Glutamatergic neuron (in vitro differentiated cells): ENCODE results near the gene AGBL4. TPM values are rescaled to one million over a fixed set of nuclear protein-coding genes. Genes with fewer than 3 reads are reported as not detected.

ENCODE experiments used
- DNase-seq: peaks from one replicate; pipeline ENCODE4 v3.0.0; 2022
- H3K27ac Mint-ChIP-seq: one replicate; pipeline ENCODE4 v1.8.0; 2020; ENCODE audit warnings: mild to moderate bottlenecking, mixed read lengths, inconsistent platforms; ENCODE audit not compliant: unreplicated experiment
- H3K27me3 Mint-ChIP-seq: one replicate; pipeline ENCODE4 v1.8.0; 2020; ENCODE audit warnings: mild to moderate bottlenecking, moderate library complexity, mixed read lengths, inconsistent platforms; ENCODE audit not compliant: unreplicated experiment
- H3K36me3 Mint-ChIP-seq: one replicate; pipeline ENCODE4 v1.8.0; 2020; ENCODE audit warnings: mild to moderate bottlenecking, mixed read lengths, inconsistent platforms; ENCODE audit not compliant: unreplicated experiment
- H3K4me1 Mint-ChIP-seq: one replicate; pipeline ENCODE4 v1.8.0; 2020; ENCODE audit warnings: mild to moderate bottlenecking, low read depth, mixed read lengths, inconsistent platforms; ENCODE audit not compliant: unreplicated experiment
- H3K4me3 Mint-ChIP-seq: one replicate; pipeline ENCODE4 v1.8.0; 2020; ENCODE audit warnings: mild to moderate bottlenecking, mixed read lengths, inconsistent platforms; ENCODE audit not compliant: unreplicated experiment
- H3K9me3 Mint-ChIP-seq: one replicate; pipeline ENCODE4 v1.8.0; 2020; ENCODE audit warnings: mild to moderate bottlenecking, moderate library complexity, mixed read lengths, inconsistent platforms; ENCODE audit not compliant: unreplicated experiment
- total RNA-seq: library from RNA; stranded (reverse); fragmentation: NEBNext Ultra II Directional; extraction: Animal tissue kit (Norgen Biotek cat#: 25700); gene quantifications from one replicate; pipeline ENCODE4 v1.2.1, GENCODE V29; 2021; ENCODE audit not compliant: unreplicated experiment
- TF ChIP-seq, protein P1 (sequence below): fragments of 200-600 bp; sonication (generic); IDR thresholded peaks from one replicate; pipeline ENCODE4 v1.5.0; 2021; ENCODE audit not compliant: partially characterized antibody, unreplicated experiment

Gene AGBL4
- total RNA-seq, 1 donor from 2014 or later: 3.5 TPM

DNA sequence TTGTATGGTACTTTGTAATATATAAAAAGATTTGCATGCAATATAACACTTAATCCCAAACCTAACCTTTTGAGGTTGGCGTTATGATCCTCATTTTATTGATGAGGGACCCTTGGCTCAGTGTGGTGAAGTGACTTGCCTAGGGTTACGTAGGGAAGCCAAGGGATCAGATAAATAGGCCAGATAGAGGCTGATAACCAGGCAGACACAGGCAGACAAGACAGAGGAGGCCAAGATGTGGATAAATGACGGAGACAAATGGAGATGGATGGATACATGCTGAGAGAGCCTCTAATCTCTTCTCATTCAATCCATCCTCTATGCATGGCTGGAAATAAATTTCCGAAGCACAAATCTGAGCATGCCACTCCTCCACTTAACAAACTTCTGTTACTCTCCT, 1414.9 kb downstream of the AGBL4 start:
- no peaks in the 10 kb centered on the region for H3K27me3 Mint-ChIP-seq
- H3K27ac Mint-ChIP-seq: no peak overlapping the region
- H3K4me1 Mint-ChIP-seq: no peaks in the 10 kb centered on the region
- no peaks in the 10 kb centered on the region for H3K9me3 Mint-ChIP-seq
- TF ChIP-seq, protein P1, sequence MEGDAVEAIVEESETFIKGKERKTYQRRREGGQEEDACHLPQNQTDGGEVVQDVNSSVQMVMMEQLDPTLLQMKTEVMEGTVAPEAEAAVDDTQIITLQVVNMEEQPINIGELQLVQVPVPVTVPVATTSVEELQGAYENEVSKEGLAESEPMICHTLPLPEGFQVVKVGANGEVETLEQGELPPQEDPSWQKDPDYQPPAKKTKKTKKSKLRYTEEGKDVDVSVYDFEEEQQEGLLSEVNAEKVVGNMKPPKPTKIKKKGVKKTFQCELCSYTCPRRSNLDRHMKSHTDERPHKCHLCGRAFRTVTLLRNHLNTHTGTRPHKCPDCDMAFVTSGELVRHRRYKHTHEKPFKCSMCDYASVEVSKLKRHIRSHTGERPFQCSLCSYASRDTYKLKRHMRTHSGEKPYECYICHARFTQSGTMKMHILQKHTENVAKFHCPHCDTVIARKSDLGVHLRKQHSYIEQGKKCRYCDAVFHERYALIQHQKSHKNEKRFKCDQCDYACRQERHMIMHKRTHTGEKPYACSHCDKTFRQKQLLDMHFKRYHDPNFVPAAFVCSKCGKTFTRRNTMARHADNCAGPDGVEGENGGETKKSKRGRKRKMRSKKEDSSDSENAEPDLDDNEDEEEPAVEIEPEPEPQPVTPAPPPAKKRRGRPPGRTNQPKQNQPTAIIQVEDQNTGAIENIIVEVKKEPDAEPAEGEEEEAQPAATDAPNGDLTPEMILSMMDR: no peak
- H3K4me3 Mint-ChIP-seq: no peak overlapping the region
- H3K36me3 Mint-ChIP-seq: no peaks in the 10 kb centered on the region
- DNase-seq: no peak

DNA sequence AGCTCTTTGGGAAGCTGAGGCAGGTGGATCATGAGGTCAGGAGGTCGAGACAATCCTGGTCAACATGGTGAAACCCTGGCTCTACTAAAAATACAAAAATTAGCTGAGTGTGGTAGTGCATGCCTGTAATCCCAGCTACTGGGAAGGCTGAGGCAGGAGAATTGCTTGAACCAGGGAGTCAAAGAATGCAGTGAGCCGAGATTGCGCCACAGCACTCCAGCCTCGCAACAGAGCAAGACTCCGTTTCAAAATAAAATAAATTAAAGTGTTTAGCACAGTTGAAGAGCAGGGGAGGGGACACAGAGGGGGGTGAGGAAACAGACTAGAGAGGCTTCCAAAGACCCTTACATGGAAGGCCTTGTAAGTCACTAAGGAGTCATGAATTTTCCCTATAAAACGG, 1420.5 kb downstream of the AGBL4 start:
- Mint-ChIP-seq H3K27ac (no peak overlapping the region), H3K4me1 (no peaks in the 10 kb centered on the region), H3K27me3 (peaks cover 4% of the 10 kb centered on the region), H3K4me3 (no peak overlapping the region), H3K9me3 (no peaks in the 10 kb centered on the region), H3K36me3 (no peaks in the 10 kb centered on the region)
- TF ChIP-seq, protein P1: no peak
- no peak for DNase-seq

DNA sequence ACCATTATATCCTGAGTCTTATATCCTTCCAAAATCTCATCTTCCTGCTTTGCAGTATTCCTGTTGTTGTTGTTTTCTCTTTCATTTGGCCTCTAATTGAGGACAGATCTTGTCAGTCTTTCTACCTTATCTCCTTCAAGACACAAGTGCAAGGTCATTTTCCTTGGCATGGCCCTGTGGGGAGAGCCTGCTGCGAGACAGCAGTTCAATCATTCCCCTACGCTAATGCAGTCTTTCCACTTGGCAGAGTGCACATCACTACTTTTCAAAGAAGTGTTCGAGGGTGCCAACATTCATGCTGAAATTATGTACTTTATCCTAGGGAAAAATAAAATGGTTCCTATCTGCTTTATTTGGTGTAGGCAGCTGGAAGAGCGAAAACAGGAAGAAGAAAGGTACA, 1421.4 kb downstream of the AGBL4 start:
- Mint-ChIP-seq H3K27me3 (peaks cover 4% of the 10 kb centered on the region), H3K9me3 (no peaks in the 10 kb centered on the region), H3K4me1 (no peaks in the 10 kb centered on the region), H3K36me3 (no peaks in the 10 kb centered on the region), H3K4me3 (no peak overlapping the region), H3K27ac (no peak overlapping the region)
- TF ChIP-seq, protein P1: no peak
- DNase-seq: no peak

DNA sequence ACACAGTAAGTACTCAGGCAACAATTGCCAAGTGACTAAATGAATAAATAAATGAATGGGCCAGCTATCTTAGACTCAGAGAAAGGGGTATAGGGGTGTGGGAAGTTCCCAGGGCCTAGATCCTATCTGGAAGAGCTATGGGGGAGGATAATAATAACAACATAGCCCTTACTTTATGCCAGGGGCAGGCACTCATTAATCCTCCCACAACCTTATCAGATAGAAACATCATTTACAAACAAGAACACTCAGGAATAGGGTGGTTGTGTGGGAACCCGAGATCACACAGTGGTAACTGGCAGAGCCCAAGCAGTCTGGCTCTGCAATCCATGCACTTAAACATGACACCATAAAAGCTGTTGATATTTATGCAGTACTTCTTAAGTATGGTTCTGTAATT, 1423.6 kb downstream of the AGBL4 start:
- H3K27ac Mint-ChIP-seq: no peak overlapping the region
- peaks cover 4% of the 10 kb centered on the region for H3K27me3 Mint-ChIP-seq
- no peak for DNase-seq
- no peak overlapping the region for H3K4me3 Mint-ChIP-seq
- no peaks in the 10 kb centered on the region for H3K4me1 Mint-ChIP-seq
- no peaks in the 10 kb centered on the region for H3K9me3 Mint-ChIP-seq
- no peaks in the 10 kb centered on the region for H3K36me3 Mint-ChIP-seq
- TF ChIP-seq, protein P1: no peak

DNA sequence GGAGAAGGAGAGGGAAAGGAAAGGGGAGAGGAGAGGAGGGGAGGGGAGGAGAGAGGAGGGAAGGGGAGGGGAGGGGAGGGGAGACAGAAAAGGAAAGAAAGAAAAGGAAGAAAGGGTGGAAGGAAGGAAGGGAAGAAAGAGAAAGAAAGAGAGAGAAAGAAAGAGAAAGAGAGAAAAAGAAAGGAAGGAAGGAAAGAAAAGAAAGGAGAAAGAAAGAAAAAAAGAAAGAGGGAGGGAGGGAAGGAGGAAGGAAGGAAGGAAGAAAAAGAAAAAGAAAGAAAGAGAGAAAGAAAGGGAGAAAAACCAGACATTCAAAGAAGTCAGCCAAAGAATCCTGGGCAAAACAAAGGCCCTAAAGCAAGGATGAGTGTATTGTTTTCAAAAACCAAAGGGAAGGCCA, 1426.1 kb downstream of the AGBL4 start:
- TF ChIP-seq, protein P1: no peak

More for the DNA sequence above, 1426.1 kb downstream of the AGBL4 start:
- no peak for DNase-seq
- Mint-ChIP-seq H3K27me3 (peaks cover 4% of the 10 kb centered on the region), H3K36me3 (no peaks in the 10 kb centered on the region), H3K9me3 (no peaks in the 10 kb centered on the region), H3K4me1 (no peaks in the 10 kb centered on the region), H3K27ac (no peak overlapping the region), H3K4me3 (no peak overlapping the region)
